Measurements from ENCODE around the gene NRIP2. TPM values are rescaled to one million over a fixed set of nuclear protein-coding genes. Genes with fewer than 3 reads are reported as not detected.

The NRIP2 gene
- total and polyA plus RNA-seq, 2 experiments from 2014 or later: 0.95 TPM; not detected in 1

- Histone ChIP-seq H3K9me2 (replicated peaks; ENCODE audit: insufficient read depth) (no peaks in the 10 kb centered on the region), H3K27ac (no peak overlapping the region), H3K4me2 (no peak overlapping the region), H4K20me1 (ENCODE audit: insufficient read depth, poor library complexity, severe bottlenecking) (no peaks in the 10 kb centered on the region), H3K27me3 (no peaks in the 10 kb centered on the region), H3K36me3 (replicated peaks; ENCODE audit: insufficient read depth, low read depth) (no peaks in the 10 kb centered on the region), H3K79me2 (no peaks in the 10 kb centered on the region), H2AFZ (no peak overlapping the region), H3K4me1 (ENCODE audit: insufficient read depth) (peaks cover 11% of the 10 kb centered on the region), H3K4me3 (no peak overlapping the region), H3K9me3 (ENCODE audit: low read depth) (no peaks in the 10 kb centered on the region)
- WGBS (ENCODE audit: low lambda C conversion rate, missing lambda C conversion rate): 83% methylated on average over 9 of the region's 9 CpGs
- TF ChIP-seq CTCF (IDR thresholded peaks at IDR 0.05; ENCODE audit: poor library complexity) (no peak), EZH2phosphoT487 (IDR thresholded peaks at IDR 0.05; ENCODE audit: low read depth, severe bottlenecking, unreplicated experiment) (no peak), EZH2 (IDR thresholded peaks at IDR 0.05; ENCODE audit: borderline replicate concordance) (no peak)
- no peak for DNase-seq (ENCODE audit: low spot score)
Measured at GRCh38 chr12:2844786-2845185, 10.0 kb upstream of the NRIP2 start.

- TF ChIP-seq CTCF (IDR thresholded peaks at IDR 0.05; ENCODE audit: poor library complexity) (no peak), EZH2phosphoT487 (IDR thresholded peaks at IDR 0.05; ENCODE audit: low read depth, severe bottlenecking, unreplicated experiment) (no peak), EZH2 (IDR thresholded peaks at IDR 0.05; ENCODE audit: borderline replicate concordance) (no peak)
- H3K27ac ChIP-seq: no peak overlapping the region
- no peak overlapping the region for H3K4me2 ChIP-seq
- H2AFZ ChIP-seq: no peak overlapping the region
- H3K4me3 ChIP-seq: no peak overlapping the region
- WGBS (ENCODE audit: low lambda C conversion rate, missing lambda C conversion rate): 90% methylated on average over 5 of the region's 5 CpGs
- no peaks in the 10 kb centered on the region for H3K79me2 ChIP-seq
- H4K20me1 ChIP-seq (ENCODE audit: insufficient read depth, poor library complexity, severe bottlenecking): no peaks in the 10 kb centered on the region
- no peaks in the 10 kb centered on the region for H3K36me3 ChIP-seq (replicated peaks; ENCODE audit: insufficient read depth, low read depth)
- H3K9me2 ChIP-seq (replicated peaks; ENCODE audit: insufficient read depth): no peaks in the 10 kb centered on the region
- H3K9me3 ChIP-seq (ENCODE audit: low read depth): no peaks in the 10 kb centered on the region
- H3K27me3 ChIP-seq: no peaks in the 10 kb centered on the region
- DNase-seq (ENCODE audit: low spot score): no peak
- H3K4me1 ChIP-seq (ENCODE audit: insufficient read depth): peaks cover 4% of the 10 kb centered on the region
Measured at GRCh38 chr12:2842948-2843347, 8.1 kb upstream of the NRIP2 start.

GRCh38 chr12:2841056-2841650, 6.3 kb upstream of the NRIP2 start:
- 72% methylated on average over 9 of the region's 9 CpGs for WGBS (ENCODE audit: low lambda C conversion rate, missing lambda C conversion rate)
- TF ChIP-seq EZH2 (IDR thresholded peaks at IDR 0.05; ENCODE audit: borderline replicate concordance) (no peak), CTCF (IDR thresholded peaks at IDR 0.05; ENCODE audit: poor library complexity) (no peak)

More at GRCh38 chr12:2841056-2841650, 6.3 kb upstream of the NRIP2 start:
- no peaks in the 10 kb centered on the region for H3K9me2 ChIP-seq (replicated peaks; ENCODE audit: insufficient read depth)
- H3K79me2 ChIP-seq: no peaks in the 10 kb centered on the region
- H3K9me3 ChIP-seq (ENCODE audit: low read depth): no peaks in the 10 kb centered on the region
- H3K4me3 ChIP-seq: no peak overlapping the region
- H4K20me1 ChIP-seq (ENCODE audit: insufficient read depth, poor library complexity, severe bottlenecking): no peaks in the 10 kb centered on the region
- H3K4me1 ChIP-seq (ENCODE audit: insufficient read depth): peaks cover under 1% of the 10 kb centered on the region
- no peak for DNase-seq (ENCODE audit: low spot score)
- no peak overlapping the region for H2AFZ ChIP-seq
- no peaks in the 10 kb centered on the region for H3K27me3 ChIP-seq
- no peaks in the 10 kb centered on the region for H3K36me3 ChIP-seq (replicated peaks; ENCODE audit: insufficient read depth, low read depth)
- no peak overlapping the region for H3K4me2 ChIP-seq
- no peak overlapping the region for H3K27ac ChIP-seq
